Astrocyte of the cerebellum (primary cell): ENCODE measurements around the gene CELF4.

Experiments
- DNase-seq: peaks from one replicate; pipeline ENCODE4 v3.0.0-alpha.2; 2011; ENCODE audit warnings: low read depth
- H3K4me3 ChIP-seq: 2 replicates; pipeline ENCODE4 v1.5.1; 2011; ENCODE audit warnings: mild to moderate bottlenecking, low read depth, low read length, moderate library complexity
- CTCF ChIP-seq: IDR thresholded peaks from 2 replicates; pipeline ENCODE4 v1.5.1; 2012; ENCODE audit warnings: low read length, low read depth, moderate library complexity, mild to moderate bottlenecking; ENCODE audit errors: missing control alignments
- in situ Hi-C: cut with HindIII; loops from 2 replicates; pipeline ENCODE4 v1.10.0; 2017; ENCODE audit warnings: low sequenced_read_pairs

Gene CELF4

GRCh38 chr18:37584952-37585695 is 19.5 kb upstream of the CELF4 start:
- TF ChIP-seq CTCF, result no peak
- DNase-seq, result no peak
- H3K4me3 ChIP-seq, result no peak overlapping the region
- in situ Hi-C loops, result no loop called here

GRCh38 chr18:37584217-37584616 is 18.6 kb upstream of the CELF4 start:
- no peak for DNase-seq
- in situ Hi-C loops, result no loop called here
- no peak for TF ChIP-seq CTCF
- no peak overlapping the region for H3K4me3 ChIP-seq

- no peak overlapping the region for H3K4me3 ChIP-seq
- TF ChIP-seq CTCF, result no peak
- DNase-seq, result no peak
- in situ Hi-C loops, result no loop called here
Observed at GRCh38 chr18:37582261-37582660, 16.7 kb upstream of the CELF4 start.

DNA sequence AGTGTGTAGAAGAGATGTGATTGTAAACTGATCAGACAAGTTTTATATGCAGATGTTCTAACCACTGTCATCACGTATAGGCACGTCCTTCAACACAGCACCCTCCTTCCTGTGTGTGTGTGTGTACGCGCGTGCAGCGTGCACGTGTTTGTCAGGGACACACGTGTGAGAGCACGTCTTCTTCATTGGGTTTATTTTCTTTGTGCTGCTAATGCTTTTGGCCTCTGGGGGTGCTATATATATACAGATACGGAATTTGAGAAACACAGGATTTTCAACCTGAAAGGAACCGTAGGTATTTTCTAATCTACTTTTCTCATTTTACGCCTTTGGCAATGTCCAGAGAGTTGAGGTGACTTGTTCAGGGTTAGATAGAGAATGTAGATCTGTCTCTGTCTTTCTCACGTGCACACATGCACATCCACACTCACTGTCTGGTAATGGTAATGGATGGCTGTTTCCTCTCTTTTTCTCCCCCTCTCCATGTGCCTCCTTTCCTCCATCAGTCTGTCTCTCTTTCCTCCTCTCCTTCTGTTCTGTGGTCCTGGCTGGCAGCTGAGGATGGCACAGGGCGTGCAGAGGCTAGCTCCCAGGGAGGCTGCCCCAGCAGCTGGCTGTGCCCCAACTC is 13.4 kb upstream of the CELF4 start:
- no peak for DNase-seq
- H3K4me3 ChIP-seq, result no peak overlapping the region
- TF ChIP-seq CTCF, result no peak
- in situ Hi-C loops, result no loop called here

GRCh38 chr18:37578182-37578678 is 12.6 kb upstream of the CELF4 start:
- in situ Hi-C loops, result no loop called here
- no peak for TF ChIP-seq CTCF
- no peak for DNase-seq
- H3K4me3 ChIP-seq, result no peak overlapping the region

GRCh38 chr18:37577051-37577611 is 11.5 kb upstream of the CELF4 start:
- TF ChIP-seq CTCF, result no peak
- DNase-seq, result no peak
- in situ Hi-C loops, result no loop called here
- H3K4me3 ChIP-seq, result no peak overlapping the region
